HepG2 (cell line): ENCODE results near the gene MST1. TPM values are rescaled to one million over a fixed set of nuclear protein-coding genes. Genes with fewer than 3 reads are reported as not detected.
A peak's percentile ranks its signal among the peaks of the same experiment; 100 is the strongest.

Experiments used
- ATAC-seq: fragments of 200-7000 bp; cut with Tn5 transposase; 3 replicates; pipeline ENCODE4 v1.9.1; 2020; ENCODE audit warnings: mild to moderate bottlenecking, moderate library complexity
- BruUV-seq: library from RNA; stranded (reverse); fragments of 400-500 nt; replicated peaks from 2 replicates; lab custom pipeline; 2021; lab: Mats Ljungman, UMichigan
- CTCF ChIA-PET: fragments of 300-600 bp; formaldehyde crosslinking; extraction: SDS; loops from one replicate; lab custom pipeline; 2021; ENCODE audit warnings: low total read pairs, inconsistent platforms, low intra/inter-chr PET ratio; lab: Yijun Ruan, JAX
- POLR2A ChIA-PET: fragments of 350-600 bp; sonication (Branson Sonifier 250); formaldehyde crosslinking; loops from one replicate; lab custom pipeline; 2020; ENCODE audit warnings: antibody characterized with exemption, inconsistent platforms; lab: Yijun Ruan, JAX
- DNase-seq: peaks from one replicate; pipeline ENCODE4 v3.0.0-alpha.2; 2015; ENCODE audit warnings: low spot score
- FAIRE-seq: peaks from 3 replicates; lab custom pipeline; 2011; peaks lifted over from hg19 to GRCh38; lab: Jason Lieb, UNC
- H2AFZ ChIP-seq: one replicate; pipeline ENCODE4 v1.6.1; 2011; ENCODE audit warnings: low read length, inconsistent platforms
- H3K27ac ChIP-seq: fragments of 300-600 bp; 3 replicates; pipeline ENCODE4 v1.8.0; 2011; ENCODE audit warnings: mixed run types, mild to moderate bottlenecking, mixed read lengths, low read length, inconsistent platforms; ENCODE audit not compliant: insufficient read depth; ENCODE audit errors: extremely low read length
- H3K27me3 ChIP-seq, 2 experiments: fragments of 200-600 bp in 1 of 2; 2 replicates in 1 of 2; 3 replicates in 1 of 2; pipeline versions ENCODE4 v1.6.0 to v1.8.0; 2011; ENCODE audit warnings: low read length in 2 of 2, mild to moderate bottlenecking in 2 of 2, moderate library complexity in 2 of 2, inconsistent platforms in 1 of 2; ENCODE audit not compliant: insufficient read depth in 2 of 2, control insufficient read depth in 1 of 2
- H3K36me3 ChIP-seq, 2 experiments: fragments of 200-600 bp in 1 of 2; replicated peaks in 1 of 2; 2 replicates in 1 of 2; 3 replicates in 1 of 2; pipeline versions ENCODE4 v1.5.1 to v1.8.0; 2011; ENCODE audit warnings: low read length in 2 of 2, inconsistent platforms in 1 of 2; ENCODE audit not compliant: insufficient read depth in 2 of 2, control insufficient read depth in 1 of 2
- H3K4me1 ChIP-seq: 2 replicates; pipeline ENCODE4 v1.5.1; 2012; ENCODE audit warnings: low read length, inconsistent platforms; ENCODE audit not compliant: insufficient read depth
- H3K4me2 ChIP-seq: 2 replicates; pipeline ENCODE4 v1.6.0; 2011; ENCODE audit warnings: low read depth, low read length, inconsistent platforms
- H3K4me3 ChIP-seq, 3 experiments: fragments of 200-600 bp in 1 of 3; sonication (generic), shearing (Covaris generic) in 1 of 3; replicated peaks in 1 of 3; 2 replicates each; pipeline ENCODE4 v1.5.1; 2011 to 2016; ENCODE audit warnings: low read length in 3 of 3, inconsistent platforms in 2 of 3, low read depth in 2 of 3, mild to moderate bottlenecking in 2 of 3, control low read depth in 1 of 3, mixed read lengths in 1 of 3; ENCODE audit not compliant: insufficient read depth in 1 of 3
- H3K79me2 ChIP-seq: one replicate; pipeline ENCODE4 v1.6.1; 2011; ENCODE audit warnings: low read length, inconsistent platforms; ENCODE audit not compliant: insufficient read depth
- H3K9ac ChIP-seq: 2 replicates; pipeline ENCODE4 v1.6.0; 2011; ENCODE audit warnings: mild to moderate bottlenecking, low read depth, low read length, inconsistent platforms; ENCODE audit not compliant: insufficient read depth
- H3K9me3 ChIP-seq: 2 replicates; pipeline ENCODE4 v1.5.1; 2012; ENCODE audit warnings: mild to moderate bottlenecking, low read length
- H4K20me1 ChIP-seq: 2 replicates; pipeline ENCODE4 v1.6.0; 2011; ENCODE audit warnings: inconsistent platforms, mild to moderate bottlenecking, low read length, moderate library complexity; ENCODE audit not compliant: insufficient read depth
- RFX1 ChIP-seq: fragments of 450-650 bp; IDR thresholded peaks from 2 replicates; pipeline ENCODE4 v1.6.1; 2017
- SRY ChIP-seq: sonication (generic); formaldehyde crosslinking; IDR thresholded peaks from 2 replicates; pipeline ENCODE4 v1.8.0; 2022; ENCODE audit warnings: mild to moderate bottlenecking, missing genetic modification reagents
- SYNCRIP ChIP-seq: fragments of 200-400 bp; formaldehyde crosslinking; IDR thresholded peaks from 2 replicates; pipeline ENCODE4 v1.6.1; 2018; ENCODE audit warnings: mild to moderate bottlenecking, low read depth, low read length; ENCODE audit not compliant: insufficient read depth
- ZBTB14 ChIP-seq: sonication (generic); formaldehyde crosslinking; IDR thresholded peaks from 2 replicates; pipeline ENCODE4 v1.4.0; 2020; ENCODE audit warnings: missing genetic modification reagents
- ZNF563 ChIP-seq: sonication (generic); formaldehyde crosslinking; IDR thresholded peaks from 2 replicates; pipeline ENCODE4 v1.8.0; 2022; ENCODE audit warnings: mild to moderate bottlenecking, moderate library complexity, missing genetic modification reagents
- ZNF639 ChIP-seq: conservative IDR thresholded peaks from 2 replicates; pipeline ENCODE4 v1.6.1; 2018; ENCODE audit warnings: missing genetic modification reagents
- ZNF788 ChIP-seq: sonication (generic); formaldehyde crosslinking; IDR thresholded peaks from 2 replicates; pipeline ENCODE4 v1.5.0; 2020; ENCODE audit warnings: mild to moderate bottlenecking, missing genetic modification reagents, borderline replicate concordance
- WGBS: methylation state at CpG from one replicate; pipeline ENCODE4 v1.1.6; 2017; ENCODE audit warnings: low lambda C conversion rate; 5-methylcytosine and 5-hydroxymethylcytosine counted together
- in situ Hi-C: cut with HindIII; loops from 2 replicates; pipeline ENCODE4 v1.10.0; 2017; ENCODE audit warnings: low pct_unique_long_range_greater_than_20kb; ENCODE audit not compliant: extremely low pct_ligation_motif_present
- intact Hi-C: fragments of 100-400 bp; cut with micrococcal nuclease; formaldehyde crosslinking; loops from one replicate; pipeline ENCODE4 v1.10.0; 2022; ENCODE audit not compliant: unreplicated experiment
- polyA plus RNA-seq, 8 experiments: library from polyadenylated mRNA; depleted of rRNA in 3 of 8; stranded (reverse) in 7 of 8; unstranded in 1 of 8; fragments of >200 nt; fragmentation: Illumina TruSeq in 4 of 8; extraction: Trizol in 4 of 8; gene quantifications; 2 replicates each; pipeline versions ENCODE4 v1.2.1 to v1.2.3, GENCODE V29; 2011 to 2016; ENCODE audit warnings: low read depth in 4 of 8, missing spikeins in 1 of 8, mixed read lengths in 1 of 8; ENCODE audit not compliant: insufficient read depth in 1 of 8
- total RNA-seq, 5 experiments: library from RNA; depleted of rRNA; stranded (reverse); fragments of >200 nt; fragmentation: Illumina TruSeq; extraction: Trizol; gene quantifications; 2 replicates each; pipeline ENCODE4 v1.2.3, GENCODE V29; 2016; ENCODE audit warnings: low read depth in 1 of 5

The MST1 gene
- total and polyA plus RNA-seq, 2 of the 13 experiments (the other 11 are each of a cell fraction or from before 2014, with no cell fraction given) = 189 to 452 TPM

GRCh38 chr3:49664300-49664699, 25.0 kb downstream of the MST1 start:
- peak overlapping the region; percentile 74 for H3K27ac ChIP-seq
- in situ Hi-C loops = no loop called here
- POLR2A ChIA-PET = no interaction called here
- no peaks in the 10 kb centered on the region for H3K27me3 ChIP-seq
- CTCF ChIA-PET = no interaction called here
- no peak overlapping the region for H3K4me3 ChIP-seq
- WGBS = 88% methylated on average over 10 of the region's 11 CpGs
- no peak overlapping the region for H3K4me2 ChIP-seq
- H4K20me1 ChIP-seq = no peaks in the 10 kb centered on the region
- TF ChIP-seq ZNF639 (CRISPR knock-in tag) (no peak), ZNF563 (CRISPR knock-in tag) (no peak), SRY (CRISPR knock-in tag) (no peak), ZNF788 (no peak), SYNCRIP (no peak), ZBTB14 (CRISPR knock-in tag) (no peak), RFX1 (no peak)
- TF ChIP-seq, all 625 proteins: peak for 0
- BruUV-seq = no TSS peak
- FAIRE-seq (no peak), DNase-seq (no peak), ATAC-seq (no peak)
- H3K4me1 ChIP-seq = peaks cover 55% of the 10 kb centered on the region
- H3K9ac ChIP-seq = no peak overlapping the region
- H3K36me3 ChIP-seq = no peaks in the 10 kb centered on the region
- intact Hi-C loops = no loop called here
- H3K79me2 ChIP-seq = no peaks in the 10 kb centered on the region
- no peak overlapping the region for H2AFZ ChIP-seq
- no peaks in the 10 kb centered on the region for H3K9me3 ChIP-seq
